ENCODE measurements around the gene CMC2. TPM values are rescaled to one million over a fixed set of nuclear protein-coding genes. Genes with fewer than 3 reads are reported as not detected.

CMC2 gene
- total RNA-seq, result 17.0 and 30.1 TPM in 2 replicates

GRCh38 chr16:81006813-81007695 lies at the start of gene CMC2, which contains the start of gene CENPN:
CMC2 (minus strand) TSS chr16:81006885; CDS start chr16:80997394, 9,491 bp downstream.
CENPN (plus strand) TSS chr16:81007214; CDS start chr16:81011940, 4,726 bp downstream.

GRCh38 chr16:81035398-81035974 lies 28.8 kb upstream of the CMC2 start, which contains the start of gene ATMIN:
ATMIN (plus strand) TSS chr16:81035842; CDS start chr16:81035871, 29 bp downstream.

Other genes starting within 250 kb of the CMC2 start
- gene CDYL2, start 202.3 kb downstream of the CMC2 start, total RNA-seq, result 6.9 and 9.1 TPM in 2 replicates
- 36.8 and 43.3 TPM in 2 replicates for gene CENPN, start 329 bp upstream of the CMC2 start, total RNA-seq
- gene ATMIN, start 29.0 kb upstream of the CMC2 start, total RNA-seq, result 59.1 and 60.1 TPM in 2 replicates
- gene C16orf46, start 70.4 kb upstream of the CMC2 start, total RNA-seq, result 0.52 and 0.54 TPM in 2 replicates
- gene GCSH, start 89.5 kb upstream of the CMC2 start, total RNA-seq, result 20.1 and 26.8 TPM in 2 replicates
- not detected in 2 replicates for gene BCO1, start 231.8 kb upstream of the CMC2 start, total RNA-seq